Panc1 (cell line): ENCODE results near the gene LACC1.

ENCODE experiments used
- POLR2AphosphoS5 ChIP-seq: IDR thresholded peaks from 2 replicates; pipeline ENCODE4 v1.6.1; 2012; ENCODE audit warnings: mild to moderate bottlenecking, low read depth, low read length, moderate library complexity
- TF ChIP-seq, protein P1 (sequence below): fragments of 450-650 bp; IDR thresholded peaks from 2 replicates; pipeline ENCODE4 v1.5.1; 2017; ENCODE audit warnings: mild to moderate bottlenecking
- TF ChIP-seq, protein P2 (sequence below), 2 experiments: IDR thresholded peaks; 2 replicates each; pipeline ENCODE4 v1.6.1; 2011 to 2012; ENCODE audit warnings: low read depth in 2 of 2, control low read depth in 1 of 2, low read length in 1 of 2, mild to moderate bottlenecking in 1 of 2, moderate library complexity in 1 of 2; ENCODE audit not compliant: insufficient read depth in 1 of 2

DNA sequence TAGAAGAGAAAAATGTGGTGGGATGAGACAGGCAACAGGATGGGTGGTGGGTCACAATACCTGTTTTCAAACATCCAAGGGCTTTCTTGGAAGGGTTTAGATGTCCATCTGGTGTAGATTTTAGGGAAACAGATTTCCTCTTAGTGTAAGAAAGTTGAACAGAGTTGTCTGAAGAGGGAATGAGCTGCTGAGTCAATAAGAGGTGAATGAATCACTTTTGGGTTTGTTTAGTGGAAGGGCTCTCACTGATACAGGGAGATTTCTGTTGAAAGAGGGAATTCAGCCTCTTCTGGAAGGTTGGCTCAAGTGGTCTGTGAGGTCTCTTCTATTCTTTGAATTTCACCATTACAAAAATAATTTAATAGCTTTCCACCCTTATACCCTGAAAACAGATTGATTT lies 54.6 kb downstream of the LACC1 start:
- TF ChIP-seq, protein P1, sequence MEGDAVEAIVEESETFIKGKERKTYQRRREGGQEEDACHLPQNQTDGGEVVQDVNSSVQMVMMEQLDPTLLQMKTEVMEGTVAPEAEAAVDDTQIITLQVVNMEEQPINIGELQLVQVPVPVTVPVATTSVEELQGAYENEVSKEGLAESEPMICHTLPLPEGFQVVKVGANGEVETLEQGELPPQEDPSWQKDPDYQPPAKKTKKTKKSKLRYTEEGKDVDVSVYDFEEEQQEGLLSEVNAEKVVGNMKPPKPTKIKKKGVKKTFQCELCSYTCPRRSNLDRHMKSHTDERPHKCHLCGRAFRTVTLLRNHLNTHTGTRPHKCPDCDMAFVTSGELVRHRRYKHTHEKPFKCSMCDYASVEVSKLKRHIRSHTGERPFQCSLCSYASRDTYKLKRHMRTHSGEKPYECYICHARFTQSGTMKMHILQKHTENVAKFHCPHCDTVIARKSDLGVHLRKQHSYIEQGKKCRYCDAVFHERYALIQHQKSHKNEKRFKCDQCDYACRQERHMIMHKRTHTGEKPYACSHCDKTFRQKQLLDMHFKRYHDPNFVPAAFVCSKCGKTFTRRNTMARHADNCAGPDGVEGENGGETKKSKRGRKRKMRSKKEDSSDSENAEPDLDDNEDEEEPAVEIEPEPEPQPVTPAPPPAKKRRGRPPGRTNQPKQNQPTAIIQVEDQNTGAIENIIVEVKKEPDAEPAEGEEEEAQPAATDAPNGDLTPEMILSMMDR = no peak
- TF ChIP-seq POLR2AphosphoS5 = no peak
- TF ChIP-seq, protein P2, sequence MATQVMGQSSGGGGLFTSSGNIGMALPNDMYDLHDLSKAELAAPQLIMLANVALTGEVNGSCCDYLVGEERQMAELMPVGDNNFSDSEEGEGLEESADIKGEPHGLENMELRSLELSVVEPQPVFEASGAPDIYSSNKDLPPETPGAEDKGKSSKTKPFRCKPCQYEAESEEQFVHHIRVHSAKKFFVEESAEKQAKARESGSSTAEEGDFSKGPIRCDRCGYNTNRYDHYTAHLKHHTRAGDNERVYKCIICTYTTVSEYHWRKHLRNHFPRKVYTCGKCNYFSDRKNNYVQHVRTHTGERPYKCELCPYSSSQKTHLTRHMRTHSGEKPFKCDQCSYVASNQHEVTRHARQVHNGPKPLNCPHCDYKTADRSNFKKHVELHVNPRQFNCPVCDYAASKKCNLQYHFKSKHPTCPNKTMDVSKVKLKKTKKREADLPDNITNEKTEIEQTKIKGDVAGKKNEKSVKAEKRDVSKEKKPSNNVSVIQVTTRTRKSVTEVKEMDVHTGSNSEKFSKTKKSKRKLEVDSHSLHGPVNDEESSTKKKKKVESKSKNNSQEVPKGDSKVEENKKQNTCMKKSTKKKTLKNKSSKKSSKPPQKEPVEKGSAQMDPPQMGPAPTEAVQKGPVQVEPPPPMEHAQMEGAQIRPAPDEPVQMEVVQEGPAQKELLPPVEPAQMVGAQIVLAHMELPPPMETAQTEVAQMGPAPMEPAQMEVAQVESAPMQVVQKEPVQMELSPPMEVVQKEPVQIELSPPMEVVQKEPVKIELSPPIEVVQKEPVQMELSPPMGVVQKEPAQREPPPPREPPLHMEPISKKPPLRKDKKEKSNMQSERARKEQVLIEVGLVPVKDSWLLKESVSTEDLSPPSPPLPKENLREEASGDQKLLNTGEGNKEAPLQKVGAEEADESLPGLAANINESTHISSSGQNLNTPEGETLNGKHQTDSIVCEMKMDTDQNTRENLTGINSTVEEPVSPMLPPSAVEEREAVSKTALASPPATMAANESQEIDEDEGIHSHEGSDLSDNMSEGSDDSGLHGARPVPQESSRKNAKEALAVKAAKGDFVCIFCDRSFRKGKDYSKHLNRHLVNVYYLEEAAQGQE (IDR thresholded peaks at IDR 0.05; ENCODE audit: insufficient read depth in 1 of 2, low read depth in 2 of 2, low read length in 1 of 2) = no peak
